Smooth muscle cell of the brain vasculature (primary cell): Measurements from ENCODE around the gene DTX3L.
"Not testable (repeated sequence)": the region's sequence is repeated elsewhere in the genome, so short reads cannot be mapped to it uniquely, and the experiment has no call there.

Experiments
- DNase-seq: peaks from one replicate; pipeline ENCODE4 v3.0.0-alpha.2; 2012; ENCODE audit warnings: low read depth, low spot score

Gene DTX3L

DNA sequence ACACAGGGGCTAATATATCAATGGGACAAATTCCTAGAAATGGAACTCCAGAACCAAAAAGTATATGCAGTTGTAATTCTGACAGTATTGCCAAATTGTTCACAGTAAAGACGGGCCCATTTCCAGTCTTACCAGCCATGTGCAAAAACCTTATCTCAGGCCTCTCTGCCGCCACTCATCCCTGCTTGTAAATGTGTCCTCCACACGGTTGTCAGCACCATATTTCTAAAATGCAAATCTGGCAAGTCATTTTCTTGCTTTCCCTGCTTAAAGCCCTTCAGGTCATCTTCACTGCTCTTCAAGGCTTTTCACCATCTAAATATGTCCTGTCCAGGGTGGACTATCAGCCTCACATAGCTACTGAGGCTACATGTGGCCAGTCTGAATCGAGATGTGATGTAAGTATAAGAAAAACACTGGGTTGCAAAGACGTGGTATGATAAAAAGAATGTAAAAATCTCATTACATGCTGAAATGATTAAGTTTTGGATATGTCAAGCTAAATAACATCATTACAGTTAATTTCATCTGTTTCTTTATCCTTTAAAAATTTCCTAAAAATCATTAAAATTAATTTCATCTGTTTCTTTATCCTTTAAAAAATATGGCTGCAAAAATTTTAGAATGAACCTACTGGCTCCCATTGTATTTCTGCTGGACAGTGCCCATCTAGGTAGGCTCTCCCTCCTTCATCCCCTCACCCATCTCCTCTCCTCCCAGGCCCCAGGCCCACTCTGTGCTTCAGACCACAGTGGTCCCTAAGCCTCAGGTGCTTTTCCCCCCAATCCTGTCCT, 1.0 kb upstream of the DTX3L start:
- no peak for DNase-seq

DNA sequence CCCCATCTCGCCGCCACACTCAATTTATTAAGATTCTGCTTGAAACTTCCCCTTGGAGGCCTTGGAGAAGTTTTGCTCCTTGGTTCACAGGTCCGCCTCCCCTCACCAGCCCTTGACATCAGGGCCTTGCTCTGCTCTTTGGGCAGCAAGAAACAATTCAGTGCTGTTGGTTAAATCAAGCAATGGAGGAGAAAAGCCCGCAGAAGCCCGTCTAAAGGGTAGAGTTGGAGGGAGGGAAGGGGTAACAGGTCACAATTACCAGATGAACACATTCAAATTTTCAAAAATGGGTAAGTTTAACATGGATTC, 467 bp upstream of the DTX3L start:
- DNase-seq: no peak

DNA sequence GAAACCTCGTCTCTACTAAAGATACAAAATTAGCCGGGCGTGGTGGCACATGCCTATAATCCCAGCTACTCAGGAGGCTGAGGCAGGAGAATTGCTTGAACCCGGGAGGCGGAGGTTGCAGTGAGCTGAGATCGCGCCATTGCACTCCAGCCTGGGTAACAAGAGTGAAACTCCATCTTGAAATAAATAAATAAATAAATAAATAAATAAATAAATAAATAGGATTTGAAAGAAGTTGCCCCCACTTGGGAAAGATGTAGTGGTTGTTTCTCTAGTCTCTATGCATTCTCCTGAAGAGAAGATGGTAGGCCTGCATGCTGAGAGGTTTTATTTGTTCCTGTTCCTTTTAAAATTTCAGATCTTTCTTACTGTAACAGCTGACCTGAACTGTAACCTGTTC, 4.0 kb downstream of the DTX3L start:
- not testable (repeated sequence) for DNase-seq

DNA sequence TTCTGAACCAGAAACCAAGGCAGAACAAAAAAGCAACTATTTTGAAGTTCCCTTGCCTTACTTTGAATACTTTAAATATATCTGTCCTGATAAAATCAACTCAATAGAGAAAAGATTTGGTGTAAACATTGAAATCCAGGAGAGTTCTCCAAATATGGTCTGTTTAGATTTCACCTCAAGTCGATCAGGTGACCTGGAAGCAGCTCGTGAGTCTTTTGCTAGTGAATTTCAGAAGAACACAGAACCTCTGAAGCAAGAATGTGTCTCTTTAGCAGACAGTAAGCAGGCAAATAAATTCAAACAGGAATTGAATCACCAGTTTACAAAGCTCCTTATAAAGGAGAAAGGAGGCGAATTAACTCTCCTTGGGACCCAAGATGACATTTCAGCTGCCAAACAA, 4.6 kb downstream of the DTX3L start:
- DNase-seq: no peak

DNA sequence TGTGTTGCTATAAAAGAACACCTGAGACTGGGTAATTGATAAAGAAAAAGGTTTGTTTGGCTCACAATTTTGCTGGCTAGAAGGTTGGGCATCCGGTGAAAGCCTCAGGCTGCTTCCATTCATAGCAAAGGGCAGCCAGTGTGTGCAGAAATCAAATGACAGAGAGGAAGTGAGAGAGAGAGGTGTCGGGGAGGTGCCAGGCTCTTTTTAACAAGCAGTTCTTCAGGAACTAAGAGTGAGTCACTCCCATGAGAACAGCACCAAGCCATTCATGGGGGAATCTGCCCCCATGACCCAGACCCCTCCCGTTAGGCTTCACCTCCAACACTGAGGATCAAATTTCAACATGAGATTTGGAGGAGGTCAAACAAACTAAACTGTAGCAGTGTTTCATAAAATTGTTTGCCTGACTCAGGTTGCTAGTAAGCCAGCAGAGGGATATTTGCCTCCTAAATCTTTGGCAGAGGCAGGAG, 8.8 kb downstream of the DTX3L start:
- peak; percentile 9 for DNase-seq

DNA sequence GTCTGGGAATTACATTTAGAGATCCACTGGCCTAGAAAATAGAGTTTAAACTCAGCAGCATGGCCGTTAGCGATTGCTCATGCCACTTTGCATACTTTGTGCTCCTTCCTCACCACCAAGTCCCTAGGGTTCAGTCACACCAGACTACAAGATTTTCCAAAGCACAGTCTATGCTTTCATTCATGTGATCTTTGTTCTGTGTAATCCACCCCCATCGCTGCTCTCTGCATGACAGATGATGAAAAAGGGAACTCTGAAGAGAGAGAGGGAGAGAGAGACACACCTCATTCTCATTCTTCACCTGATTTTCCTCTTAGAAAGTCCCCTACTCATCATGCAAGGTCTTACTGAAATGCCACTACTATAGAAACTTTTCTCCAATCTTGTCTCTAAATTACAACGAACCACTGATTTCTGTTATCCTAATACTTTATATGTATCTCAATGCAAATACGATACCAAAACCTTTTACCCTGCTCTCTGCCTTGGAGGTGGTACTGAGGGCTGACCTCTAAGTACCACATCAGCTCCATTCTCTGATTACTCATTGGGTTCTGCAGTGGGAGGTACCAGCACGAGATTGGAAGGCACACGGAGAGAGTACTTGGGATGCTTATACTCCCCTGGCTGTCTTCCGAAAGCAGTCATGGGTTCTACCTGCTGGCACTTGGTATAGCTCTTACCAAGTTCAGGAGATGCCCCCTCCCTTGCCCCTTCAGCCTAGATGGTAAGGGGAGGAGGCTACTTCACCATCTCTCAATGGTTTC, 12.2 kb downstream of the DTX3L start:
- no peak for DNase-seq

DNA sequence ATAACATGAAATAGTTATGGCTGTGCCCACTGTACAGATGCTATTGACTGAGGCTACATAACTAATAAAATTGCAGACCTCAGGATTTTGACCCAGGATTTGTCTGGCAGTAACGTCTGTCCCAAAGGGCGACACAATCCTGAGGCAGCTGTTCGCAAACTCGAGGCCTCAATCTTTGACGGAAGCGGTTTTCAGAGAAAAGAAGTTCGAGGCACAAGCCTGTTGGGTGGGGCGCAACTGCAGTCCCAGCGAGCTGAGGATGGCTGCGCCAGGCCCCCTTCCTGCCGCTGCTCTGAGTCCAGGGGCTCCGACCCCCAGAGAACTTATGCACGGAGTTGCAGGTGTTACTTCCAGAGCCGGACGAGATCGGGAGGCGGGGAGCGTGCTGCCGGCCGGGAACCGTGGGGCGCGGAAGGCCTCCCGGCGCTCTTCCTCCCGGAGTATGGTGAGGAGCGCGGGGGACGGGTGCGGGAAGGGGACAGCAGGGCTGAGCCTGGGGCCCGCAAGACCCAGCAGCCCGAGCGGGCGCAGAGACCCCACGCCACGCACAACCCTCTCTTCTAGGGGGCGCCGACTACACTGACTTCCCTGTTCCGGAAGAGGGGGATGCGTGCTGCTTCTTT, 13.4 kb downstream of the DTX3L start, which contains the start of gene PARP15:
TSS of gene PARP15 (plus strand) at position 242 of the 623 bp plus-strand sequence. CDS start at position 260, 18 bp downstream.
- DNase-seq: no peak

DNA sequence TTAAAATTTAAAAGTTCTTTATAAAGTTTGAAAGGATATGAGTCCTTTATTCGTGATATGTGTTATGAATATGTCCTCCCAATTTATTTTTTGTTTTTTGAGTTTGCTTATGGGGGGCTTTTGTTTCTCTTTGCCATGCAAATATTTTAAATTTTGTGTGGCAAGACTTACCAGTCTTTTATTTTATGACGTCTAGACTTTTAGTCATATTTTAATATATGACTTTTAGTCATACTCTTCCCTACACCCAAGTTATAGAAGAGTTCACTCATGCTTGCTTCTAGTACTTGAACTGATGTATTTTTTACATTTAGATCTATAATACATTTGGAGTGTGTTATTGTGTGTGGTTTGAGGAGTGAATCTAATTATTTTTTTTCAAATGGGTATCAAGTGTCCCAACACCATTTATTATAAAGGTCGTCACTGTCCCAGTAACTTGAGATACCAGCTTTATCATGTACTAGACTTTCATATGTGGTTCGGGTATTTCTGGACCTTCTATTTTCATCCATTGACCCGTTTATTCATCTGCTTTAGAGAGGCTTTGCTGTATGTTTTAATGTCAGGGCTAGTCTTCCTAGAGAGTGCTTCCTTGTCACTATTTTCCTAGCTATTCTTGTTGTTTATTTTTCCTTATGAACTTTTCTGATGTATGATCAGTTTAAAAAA, 14.1 kb downstream of the DTX3L start:
- DNase-seq: no peak

DNA sequence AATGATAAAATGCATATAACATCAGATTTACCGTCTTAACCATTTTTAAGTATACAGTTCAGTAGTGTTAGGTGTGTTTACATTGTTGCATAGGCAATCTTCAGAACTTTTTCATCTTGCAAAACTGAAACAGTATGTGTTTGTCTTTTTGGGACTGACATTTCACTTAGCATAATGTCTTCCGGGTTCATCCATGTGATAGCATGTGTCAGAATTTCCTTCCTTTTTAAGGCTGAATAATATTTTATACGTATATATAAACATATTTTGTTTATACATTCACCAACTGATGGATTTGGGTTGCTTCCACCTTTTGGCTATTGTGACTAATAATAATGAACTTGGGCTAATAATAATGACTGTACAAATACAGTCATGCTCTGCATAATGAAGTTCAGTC, 16.3 kb downstream of the DTX3L start:
- DNase-seq: no peak

DNA sequence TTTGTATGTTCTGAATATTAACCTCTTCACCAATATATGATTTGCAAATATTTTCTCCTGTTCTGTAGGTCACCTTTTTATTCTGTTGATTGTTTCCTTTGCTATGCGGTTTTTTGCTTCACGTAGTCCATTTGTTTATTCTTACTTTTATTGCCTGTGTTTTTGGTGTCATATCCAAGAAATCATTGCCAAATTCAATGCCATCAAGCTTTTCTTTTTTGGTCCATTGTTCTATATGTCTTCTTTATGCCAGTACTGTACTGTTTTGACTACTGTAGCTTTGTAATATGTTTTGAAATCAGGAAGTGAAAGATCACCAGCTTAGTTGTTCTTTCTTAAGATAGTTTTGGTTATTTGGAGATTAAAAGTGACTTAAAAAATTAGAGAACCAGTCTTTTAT, 17.5 kb downstream of the DTX3L start:
- DNase-seq: no peak

DNA sequence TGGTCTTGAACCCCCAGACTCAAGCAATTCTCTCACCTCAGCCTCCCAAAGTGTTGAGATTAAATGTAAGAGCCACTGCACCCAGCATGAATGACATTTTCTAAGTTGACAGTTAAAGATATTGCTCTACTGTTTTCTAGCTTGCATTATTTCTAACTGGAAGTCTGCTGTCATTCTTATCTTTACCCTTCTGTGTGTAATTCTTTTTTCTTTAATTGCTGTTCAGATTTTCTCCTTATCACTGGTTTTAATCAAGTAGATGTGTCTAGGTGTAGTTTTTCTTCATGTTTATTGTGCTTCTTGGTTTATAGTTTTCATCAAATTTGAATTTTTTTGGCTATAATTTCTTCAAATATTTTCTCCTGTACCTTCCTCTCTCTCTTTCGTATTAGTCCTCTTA, 18.3 kb downstream of the DTX3L start:
- DNase-seq: no peak

DNA sequence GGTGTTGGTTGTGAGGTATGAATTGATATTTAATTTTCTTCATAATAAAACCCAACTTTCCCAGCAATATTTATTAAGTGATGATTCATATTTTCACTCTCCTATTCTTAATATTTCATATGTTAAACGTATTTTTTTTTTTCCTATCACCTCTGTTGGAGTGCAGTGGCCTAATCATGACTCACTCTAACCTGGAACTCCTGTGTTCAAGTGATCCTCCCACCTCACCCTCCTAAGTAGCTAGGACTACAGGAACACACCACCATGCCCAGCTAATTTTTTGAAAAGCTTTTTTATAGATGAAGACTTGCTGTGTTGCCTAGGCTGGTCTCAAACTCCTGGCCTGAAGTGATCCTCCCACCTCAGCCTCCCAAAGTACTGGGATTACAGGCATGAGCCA, 22.0 kb downstream of the DTX3L start:
- no peak for DNase-seq

DNA sequence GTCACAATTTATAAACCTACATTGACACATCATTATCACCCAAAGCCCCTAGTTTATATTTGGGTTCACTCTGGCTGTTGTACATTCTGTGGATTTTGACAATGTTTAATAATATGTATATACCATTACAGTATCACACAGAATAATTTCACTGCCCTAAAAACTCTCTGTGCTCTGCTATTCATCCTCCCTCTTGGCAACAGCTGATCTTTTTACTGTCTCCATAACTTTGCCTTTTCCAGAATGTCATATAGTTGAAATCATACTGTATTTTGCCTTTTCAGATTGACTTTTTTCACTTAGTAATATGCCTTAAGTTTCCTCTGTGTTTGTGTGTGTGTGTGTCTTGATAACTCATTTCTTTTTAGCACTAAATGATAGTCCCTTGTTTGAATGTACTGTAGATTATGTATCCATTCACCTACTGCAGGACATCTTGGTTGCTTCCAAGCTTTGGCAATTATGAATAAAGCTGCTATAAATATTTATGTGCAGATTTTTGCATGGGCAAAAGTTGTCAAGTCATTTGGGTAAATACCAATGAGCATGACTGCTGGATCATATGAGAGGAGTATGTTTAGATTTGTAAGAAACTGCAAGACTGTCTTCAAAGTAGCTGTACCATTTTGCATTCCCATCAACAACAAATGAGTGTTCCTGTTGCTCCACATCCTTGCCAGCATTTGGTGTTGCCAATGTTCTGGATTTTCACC, 22.8 kb downstream of the DTX3L start:
- DNase-seq: no peak

DNA sequence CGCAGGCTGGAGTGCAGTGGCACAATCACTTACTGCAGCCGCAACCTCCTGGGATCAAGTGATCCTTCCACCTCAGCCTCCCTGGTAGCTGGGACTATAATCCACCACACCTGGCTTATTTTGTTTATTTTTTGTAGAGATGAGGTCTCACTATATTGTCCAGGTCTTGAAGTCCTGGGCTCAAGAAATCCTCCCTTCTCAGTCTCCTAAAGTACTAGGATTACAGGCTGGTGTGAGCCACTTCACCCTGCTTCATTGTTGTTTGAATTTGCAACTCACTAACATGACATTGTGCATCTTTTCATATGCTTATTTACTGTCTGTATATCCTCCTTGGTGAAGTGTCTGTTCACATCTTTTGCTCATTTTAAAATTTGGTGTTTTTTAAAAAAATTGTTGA, 23.4 kb downstream of the DTX3L start:
- DNase-seq: no peak

DNA sequence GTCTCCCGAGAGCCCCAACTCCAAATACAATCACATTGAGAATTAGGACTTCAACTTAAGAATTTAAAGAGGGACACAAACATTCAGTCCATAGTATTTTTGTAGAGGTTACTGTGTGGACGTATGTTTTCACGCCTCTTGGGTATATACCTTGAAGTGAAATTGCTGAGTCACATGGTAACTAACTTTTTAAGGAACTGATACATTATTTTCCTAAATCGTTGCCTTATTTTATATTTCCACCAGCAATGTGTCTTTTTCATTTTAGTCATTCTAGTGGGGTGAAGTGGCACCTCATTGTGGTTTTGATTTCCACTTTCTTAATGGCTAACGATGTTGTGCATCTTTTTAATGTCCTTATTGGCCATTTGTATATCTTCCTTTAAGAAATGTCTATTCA, 25.2 kb downstream of the DTX3L start:
- DNase-seq: no peak

DNA sequence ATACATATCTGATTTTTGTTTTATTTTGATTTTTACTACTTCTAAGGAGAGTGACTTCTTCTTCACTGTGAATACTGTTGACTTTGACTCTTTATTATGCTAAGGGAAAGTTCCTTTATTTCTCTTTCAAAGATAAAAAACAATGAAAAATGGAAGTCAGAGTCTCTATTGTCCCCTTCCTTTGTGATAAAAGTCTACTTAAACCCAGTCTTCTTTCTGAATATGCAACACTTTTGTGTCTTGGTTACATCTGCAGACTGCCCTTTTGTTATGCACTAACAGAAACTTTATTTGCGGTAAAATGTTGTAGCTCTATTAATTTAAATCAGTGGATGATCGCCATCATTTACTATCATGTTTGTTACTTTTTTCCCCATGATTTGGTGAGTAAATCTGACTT, 26.5 kb downstream of the DTX3L start:
- no peak for DNase-seq

DNA sequence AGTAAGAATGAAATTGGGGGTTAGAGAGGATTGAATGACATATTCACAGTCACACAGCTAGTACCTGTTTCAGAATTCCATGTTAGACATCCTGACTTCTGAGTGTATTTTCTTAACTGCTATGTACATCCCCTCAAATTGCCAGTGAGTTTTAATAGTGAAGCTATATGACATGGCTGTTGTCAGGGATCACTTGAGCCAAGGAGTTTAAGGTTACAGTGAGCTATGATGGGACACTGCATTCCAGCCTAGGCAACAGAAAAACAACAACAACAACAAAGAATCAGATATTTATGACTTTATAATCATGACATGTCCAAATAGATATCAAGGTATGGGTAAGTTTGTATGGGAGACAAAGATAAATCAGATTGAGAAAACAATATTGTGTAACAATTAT, 29.9 kb downstream of the DTX3L start:
- DNase-seq: no peak

DNA sequence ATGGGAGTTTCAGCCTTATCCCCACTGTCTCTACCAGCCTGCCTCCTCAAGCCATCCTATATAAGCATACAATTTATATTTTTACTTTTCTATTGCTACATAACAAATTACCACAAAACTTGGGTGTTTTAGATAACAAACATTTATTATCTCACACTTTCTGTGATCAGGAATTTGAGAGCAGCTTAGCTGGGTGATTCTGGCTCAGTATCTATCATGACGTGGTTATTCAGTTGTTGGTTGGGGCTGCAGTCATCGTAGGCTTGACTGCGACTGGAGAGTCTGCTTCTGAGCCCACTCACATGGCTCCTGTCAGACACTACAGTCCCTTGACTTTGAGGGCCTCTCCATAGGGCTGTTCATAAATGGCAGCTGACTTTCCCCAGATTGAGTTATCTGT, 34.0 kb downstream of the DTX3L start:
- DNase-seq: no peak

DNA sequence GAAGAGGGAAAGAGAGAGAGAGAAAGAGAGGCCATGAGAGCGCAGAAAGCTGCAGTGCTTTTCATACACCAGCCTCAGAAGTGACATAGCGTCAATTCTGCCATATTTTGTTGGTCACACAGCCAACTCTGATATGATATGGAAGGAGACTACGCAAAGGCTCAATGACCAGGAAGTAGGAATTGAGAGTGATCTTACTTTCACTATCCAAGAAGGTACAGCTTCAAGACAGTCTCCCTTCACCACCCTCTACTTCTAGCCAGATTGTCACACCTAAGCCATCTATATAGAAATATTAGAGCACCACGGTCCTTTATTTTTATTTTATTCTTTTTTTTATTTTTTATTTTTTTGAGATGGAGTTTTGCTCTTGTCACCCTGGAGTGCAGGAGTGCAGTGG, 34.4 kb downstream of the DTX3L start:
- DNase-seq: no peak

DNA sequence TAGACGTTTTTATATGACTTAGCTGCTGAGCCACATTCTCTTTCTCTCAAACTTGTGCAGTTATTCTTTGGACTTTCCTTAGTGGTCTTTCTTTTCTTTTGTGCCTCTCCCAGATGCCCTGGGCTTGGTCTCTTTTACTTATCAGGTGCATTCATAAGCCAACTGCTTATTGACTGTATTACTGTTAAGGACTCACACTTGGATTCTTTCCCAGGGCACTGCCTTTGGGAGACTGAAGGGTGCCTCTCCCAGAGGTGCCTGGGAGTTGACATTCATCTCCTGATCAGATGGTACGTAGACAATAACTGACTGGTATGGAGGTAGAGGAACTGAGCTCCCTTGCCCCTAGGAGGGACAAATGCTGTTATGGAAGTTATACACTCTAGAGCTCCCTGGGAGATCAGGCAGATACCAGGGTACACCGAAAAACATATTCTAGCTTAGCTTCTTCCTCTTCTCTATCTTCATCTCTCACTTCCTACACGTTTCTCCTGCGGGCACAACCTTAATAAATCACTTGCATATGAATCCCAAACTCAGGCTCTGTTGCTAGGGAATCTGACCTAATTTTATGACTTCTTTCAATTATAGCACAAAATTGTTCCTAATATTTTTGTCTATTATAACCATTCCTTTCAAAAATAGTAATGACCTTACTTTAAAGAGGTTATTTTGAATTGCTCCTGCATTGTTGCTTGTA, 38.0 kb downstream of the DTX3L start:
- DNase-seq: no peak

DNA sequence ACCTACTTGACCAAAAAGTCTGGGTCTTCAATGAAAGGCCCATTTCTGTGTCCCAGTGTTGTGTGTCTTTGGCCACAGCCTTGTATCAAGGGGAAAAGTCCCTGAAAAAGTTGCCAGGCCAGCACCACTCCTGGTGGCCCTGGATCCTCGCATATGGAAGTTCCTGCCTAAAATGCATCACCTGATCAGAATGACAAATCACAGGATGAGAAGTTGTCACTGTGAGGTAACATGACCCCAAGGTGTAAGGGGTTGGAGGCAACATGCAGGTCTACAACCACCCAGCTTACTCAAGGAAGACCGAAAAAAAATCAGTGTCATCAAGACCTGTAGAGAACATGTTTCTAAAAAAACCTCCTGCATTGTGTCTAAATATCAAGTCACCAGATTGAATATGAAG, 38.9 kb downstream of the DTX3L start:
- DNase-seq: no peak
